Esophagus muscularis mucosa (tissue), 4 donors: Measurements from ENCODE around the gene GADD45B.

ENCODE experiments used
- CTCF ChIP-seq, 3 experiments: fragments of 200-600 bp in 2 of 3; fragments of 450-650 bp in 1 of 3; sonication (generic) in 2 of 3; IDR thresholded peaks; one replicate each; pipeline ENCODE4 v1.5.1; 2017 to 2019; ENCODE audit warnings: antibody characterized with exemption in 3 of 3, mild to moderate bottlenecking in 2 of 3, moderate library complexity in 1 of 3
- EP300 ChIP-seq: sonication (generic); formaldehyde crosslinking; IDR thresholded peaks from one replicate; pipeline ENCODE4 v1.6.1; 2017; ENCODE audit warnings: antibody characterized with exemption
- POLR2AphosphoS5 ChIP-seq, 2 donors: sonication (generic); formaldehyde crosslinking; IDR thresholded peaks; one replicate each; pipeline ENCODE4 v1.6.1; 2017; ENCODE audit warnings: antibody characterized with exemption in 2 of 2

- TF ChIP-seq CTCF (IDR thresholded peaks at IDR 0.05): no peak
- TF ChIP-seq POLR2AphosphoS5 (IDR thresholded peaks at IDR 0.05): no peak
- no peak for TF ChIP-seq EP300
Measured at GRCh38 chr19:2468596-2468995, 7.3 kb upstream of the GADD45B start.
